Fibroblast of skin of left biceps (primary cell): ENCODE data around the gene CDK4.
A peak's percentile ranks its signal among the peaks of the same experiment; 100 is the strongest.

ENCODE experiments used
- DNase-seq, 2 experiments: peaks; one replicate each; pipeline ENCODE4 v3.0.0-alpha.2; 2013; ENCODE audit warnings: low read depth in 2 of 2

The CDK4 gene

GRCh38 chr12:57739914-57740538 is 12.1 kb downstream of the CDK4 start:
- no peak for DNase-seq

- no peak for DNase-seq
These were observed 12.7 kb downstream of the CDK4 start for GRCh38 chr12:57739387-57739786.

- no peak for DNase-seq
These were observed 13.4 kb downstream of the CDK4 start, which contains the start of gene AGAP2 for GRCh38 chr12:57738661-57739237. TSS of gene AGAP2 (minus strand) at chr12:57738742. CDS start at chr12:57738246, 496 bp downstream.

- DNase-seq, result no peak
These were observed 14.3 kb downstream of the CDK4 start for GRCh38 chr12:57737467-57738460.

- no peak for DNase-seq
These were observed 15.2 kb downstream of the CDK4 start for GRCh38 chr12:57736741-57737466.

GRCh38 chr12:57735952-57736740 is 16.0 kb downstream of the CDK4 start:
- no peak for DNase-seq

GRCh38 chr12:57735198-57735855 is 16.8 kb downstream of the CDK4 start:
- no peak for DNase-seq

- no peak for DNase-seq
These were observed 17.5 kb downstream of the CDK4 start for GRCh38 chr12:57734591-57734990.

GRCh38 chr12:57733928-57734327 is 18.2 kb downstream of the CDK4 start:
- DNase-seq, result no peak

GRCh38 chr12:57732726-57733593 is 19.1 kb downstream of the CDK4 start:
- no peak for DNase-seq

GRCh38 chr12:57732270-57732669 is 19.8 kb downstream of the CDK4 start:
- DNase-seq, result no peak

- no peak for DNase-seq
These were observed 20.6 kb downstream of the CDK4 start for GRCh38 chr12:57731411-57732080.

- DNase-seq, result no peak
These were observed 21.6 kb downstream of the CDK4 start for GRCh38 chr12:57730336-57731067.

- no peak for DNase-seq
These were observed 22.7 kb downstream of the CDK4 start for GRCh38 chr12:57729321-57729844.

GRCh38 chr12:57727758-57728395 is 24.2 kb downstream of the CDK4 start:
- no peak for DNase-seq

GRCh38 chr12:57726884-57727757 is 25.0 kb downstream of the CDK4 start:
- DNase-seq, result peak in 1 of 2 experiments; percentile 12
